Naive thymus-derived CD4-positive, alpha-beta T cell (primary cell): ENCODE results near the gene SYN1. TPM values are rescaled to one million over a fixed set of nuclear protein-coding genes. Genes with fewer than 3 reads are reported as not detected.
A peak's percentile ranks its signal among the peaks of the same experiment; 100 is the strongest.

Source experiments
- ATAC-seq: fragments of 150-1000 bp; cut with Tn5 transposase; 2 replicates; pipeline ENCODE4 v1.10.0; 2021; ENCODE audit warnings: mild to moderate bottlenecking, moderate library complexity
- CTCF ChIA-PET: fragments of 350-600 bp; sonication (Branson Sonifier 250); formaldehyde crosslinking; loops from one replicate; lab custom pipeline; 2021; ENCODE audit warnings: antibody characterized with exemption; lab: Charles Lee
- POLR2A ChIA-PET: fragments of 350-600 bp; sonication (Branson Sonifier 250); formaldehyde crosslinking; loops from one replicate; lab custom pipeline; 2021; ENCODE audit warnings: antibody characterized with exemption, inconsistent platforms; lab: Charles Lee
- DNase-seq, 9 donors: peaks; one replicate each; pipeline versions ENCODE4 v3.0.0 to v3.0.0-alpha.2; 2020 to 2022; ENCODE audit warnings: mixed read lengths in 1 of 9
- H3K27ac ChIP-seq: one replicate; pipeline ENCODE4 v1.7.0; 2013; ENCODE audit warnings: mild to moderate bottlenecking, low read depth, low read length, moderate library complexity
- H3K27me3 ChIP-seq, 2 donors: one replicate each; pipeline ENCODE4 v1.7.0; 2013; ENCODE audit warnings: low read length in 2 of 2, mild to moderate bottlenecking in 2 of 2, moderate library complexity in 2 of 2; ENCODE audit not compliant: control insufficient read depth in 2 of 2, insufficient read depth in 2 of 2
- H3K36me3 ChIP-seq, 3 experiments: 1 replicate in 2 of 3; 2 replicates in 1 of 3; pipeline ENCODE4 v1.7.0; 2013; ENCODE audit warnings: low read length in 3 of 3, mild to moderate bottlenecking in 3 of 3, moderate library complexity in 1 of 3; ENCODE audit not compliant: insufficient read depth in 3 of 3, control insufficient read depth in 2 of 3
- H3K4me1 ChIP-seq, 2 donors: one replicate each; pipeline ENCODE4 v1.7.0; 2013; ENCODE audit warnings: low read length in 2 of 2, mild to moderate bottlenecking in 2 of 2, moderate library complexity in 1 of 2; ENCODE audit not compliant: control insufficient read depth in 2 of 2, insufficient read depth in 2 of 2
- H3K4me3 ChIP-seq: 2 replicates; pipeline ENCODE4 v1.7.0; 2013; ENCODE audit warnings: mild to moderate bottlenecking, low read length
- H3K9me3 ChIP-seq, 3 experiments: 1 replicate in 2 of 3; 2 replicates in 1 of 3; pipeline ENCODE4 v1.7.0; 2013; ENCODE audit warnings: low read length in 3 of 3; ENCODE audit not compliant: control insufficient read depth in 2 of 3
- H3K27ac Mint-ChIP-seq, 9 donors: one replicate each; pipeline ENCODE4 v1.8.0; 2020 to 2022; ENCODE audit warnings: mixed read lengths in 9 of 9, mild to moderate bottlenecking in 8 of 9, moderate library complexity in 5 of 9, inconsistent platforms in 2 of 9
- H3K27me3 Mint-ChIP-seq, 5 donors: one replicate each; pipeline ENCODE4 v1.8.0; 2021 to 2022; ENCODE audit warnings: mixed read lengths in 5 of 5, mild to moderate bottlenecking in 1 of 5
- H3K36me3 Mint-ChIP-seq, 5 donors: one replicate each; pipeline ENCODE4 v1.8.0; 2020 to 2022; ENCODE audit warnings: mixed read lengths in 5 of 5, mild to moderate bottlenecking in 3 of 5, inconsistent platforms in 1 of 5
- H3K4me1 Mint-ChIP-seq, 7 donors: one replicate each; pipeline ENCODE4 v1.8.0; 2020 to 2022; ENCODE audit warnings: mixed read lengths in 7 of 7, mild to moderate bottlenecking in 3 of 7, inconsistent platforms in 1 of 7
- H3K4me3 Mint-ChIP-seq, 10 donors: one replicate each; pipeline ENCODE4 v1.8.0; 2020 to 2022; ENCODE audit warnings: mild to moderate bottlenecking in 10 of 10, mixed read lengths in 10 of 10, moderate library complexity in 6 of 10, inconsistent platforms in 2 of 10
- H3K9me3 Mint-ChIP-seq, 11 donors: one replicate each; pipeline ENCODE4 v1.8.0; 2020 to 2022; ENCODE audit warnings: mixed read lengths in 11 of 11, mild to moderate bottlenecking in 4 of 11, inconsistent platforms in 1 of 11, moderate library complexity in 1 of 11
- intact Hi-C, 2 donors: fragments of 100-400 bp; cut with micrococcal nuclease; formaldehyde crosslinking; loops; one replicate each; pipeline ENCODE4 v1.15.1; 2023
- polyA plus RNA-seq, 2 donors: library from polyadenylated mRNA; unstranded; fragments of 300-500 nt; fragmentation: Illumina TruSeq; gene quantifications; one replicate each; pipeline ENCODE4 v1.2.3, GENCODE V29; 2021
- total RNA-seq, 6 experiments: library from RNA in 5 of 6; stranded (reverse) in 5 of 6; gene quantifications; 1 replicate in 5 of 6; 2 replicates in 1 of 6; pipeline ENCODE4 v1.2.3 and lab custom pipeline; 2021 to 2026

SYN1 gene
- total and polyA plus RNA-seq, 7 experiments from 2014 or later, result 0.24 to 1.5 (median 0.74) TPM

- H3K4me1 Mint-ChIP-seq, result peaks cover 7 to 18% (median 16%) of the 10 kb centered on the region in 7 donors
- Histone ChIP-seq H3K4me3 (no peak overlapping the region), H3K27ac (no peak overlapping the region), H3K27me3 (no peaks in the 10 kb centered on the region), H3K36me3 (peaks cover 0 to 55% (median 31%) of the 10 kb centered on the region in 3 experiments), H3K9me3 (no peaks in the 10 kb centered on the region), H3K4me1 (peaks cover 0 to 9% of the 10 kb centered on the region in 2 donors)
- CTCF ChIA-PET, result no interaction called here
- H3K27ac Mint-ChIP-seq, result no peak overlapping the region
- ATAC-seq (no peak), DNase-seq (no peak)
- H3K36me3 Mint-ChIP-seq, result peaks cover 0 to 38% (median 16%) of the 10 kb centered on the region in 5 donors
- POLR2A ChIA-PET, result interaction anchor here (0.5 kb wide), 1 partner anchor 11 kb away, joined by 3 read pairs; no protein-coding TSS in a partner anchor
- no peak overlapping the region for H3K4me3 Mint-ChIP-seq
- intact Hi-C loops, result no loop called here
- peaks cover 0 to 4% (median 0%) of the 10 kb centered on the region in 5 donors for H3K27me3 Mint-ChIP-seq
- H3K9me3 Mint-ChIP-seq, result peaks cover 0 to 2% (median 0%) of the 10 kb centered on the region in 11 donors
Measured at GRCh38 chrX:47570794-47571193, 48.9 kb downstream of the SYN1 start.

- Histone ChIP-seq H3K4me1 (peaks cover 0 to 10% of the 10 kb centered on the region in 2 donors), H3K4me3 (no peak overlapping the region), H3K27me3 (no peaks in the 10 kb centered on the region), H3K9me3 (no peaks in the 10 kb centered on the region), H3K27ac (no peak overlapping the region), H3K36me3 (peaks cover 8 to 70% (median 37%) of the 10 kb centered on the region in 3 experiments)
- peaks cover 7 to 31% (median 22%) of the 10 kb centered on the region in 7 donors for H3K4me1 Mint-ChIP-seq
- ChIA-PET POLR2A (interaction anchor here (1.5 kb wide), 1 partner anchor 13 kb away, joined by 4 read pairs; no protein-coding TSS in a partner anchor), CTCF (interaction anchor here (0.5 to 1.6 kb wide), 4 partner anchors 60 to 193 kb away, joined by 3 to 4 read pairs (median 4); no protein-coding TSS in a partner anchor)
- peaks cover 0 to 2% (median 0%) of the 10 kb centered on the region in 11 donors for H3K9me3 Mint-ChIP-seq
- peak in 6 of 9 donors; percentile 17 to 50 (median 38) for DNase-seq
- peak; percentile 73 for ATAC-seq
- intact Hi-C loops, result loop anchor here in 1 of 2 donors (1.0 kb wide), 1 partner anchor 14 kb away; the partner anchor contains the start of gene TIMP1
- peaks cover 0 to 44% (median 21%) of the 10 kb centered on the region in 5 donors for H3K36me3 Mint-ChIP-seq
- peaks cover 0 to 4% (median 0%) of the 10 kb centered on the region in 5 donors for H3K27me3 Mint-ChIP-seq
- peak overlapping the region in 1 of 9 donors; percentile 5 for H3K27ac Mint-ChIP-seq
- H3K4me3 Mint-ChIP-seq, result no peak overlapping the region
Measured at GRCh38 chrX:47568656-47569295, 50.9 kb downstream of the SYN1 start.

GRCh38 chrX:47566841-47567240 lies 52.8 kb downstream of the SYN1 start:
- peaks cover 0 to 40% (median 21%) of the 10 kb centered on the region in 5 donors for H3K36me3 Mint-ChIP-seq
- H3K4me1 Mint-ChIP-seq, result peaks cover 6 to 38% (median 26%) of the 10 kb centered on the region in 7 donors
- H3K4me3 Mint-ChIP-seq, result no peak overlapping the region
- H3K27ac Mint-ChIP-seq, result peak overlapping the region in 1 of 9 donors; percentile 84
- DNase-seq (no peak), ATAC-seq (no peak)
- H3K9me3 Mint-ChIP-seq, result peaks cover 0 to 2% (median 0%) of the 10 kb centered on the region in 11 donors
- peaks cover 10 to 18% of the 10 kb centered on the region in 2 donors for H3K4me1 ChIP-seq
- ChIA-PET CTCF (no interaction called here), POLR2A (no interaction called here)
- H3K27ac ChIP-seq, result no peak overlapping the region
- intact Hi-C loops, result no loop called here
- H3K27me3 ChIP-seq, result no peaks in the 10 kb centered on the region
- no peak overlapping the region for H3K4me3 ChIP-seq
- no peaks in the 10 kb centered on the region for H3K27me3 Mint-ChIP-seq
- no peaks in the 10 kb centered on the region for H3K9me3 ChIP-seq
- peaks cover 8 to 82% (median 46%) of the 10 kb centered on the region in 3 experiments for H3K36me3 ChIP-seq

- H3K27me3 Mint-ChIP-seq, result no peaks in the 10 kb centered on the region
- ChIA-PET CTCF (no interaction called here), POLR2A (interaction anchor here (1.5 kb wide), 1 partner anchor 31 kb away, joined by 3 read pairs; no protein-coding TSS in a partner anchor)
- DNase-seq (no peak), ATAC-seq (no peak)
- peaks cover 0 to 5% (median 0%) of the 10 kb centered on the region in 11 donors for H3K9me3 Mint-ChIP-seq
- peak overlapping the region in 1 of 9 donors; percentile 9 for H3K27ac Mint-ChIP-seq
- intact Hi-C loops, result loop anchor here in 1 of 2 donors (5.0 kb wide), 4 partner anchors 188 to 1333 kb away; partner anchors contain the start of genes PQBP1, TIMM17B and ZNF81
- Histone ChIP-seq H3K4me3 (no peak overlapping the region), H3K27me3 (no peaks in the 10 kb centered on the region), H3K36me3 (peaks cover 8 to 62% (median 46%) of the 10 kb centered on the region in 3 experiments), H3K4me1 (peaks cover 10 to 18% of the 10 kb centered on the region in 2 donors), H3K9me3 (no peaks in the 10 kb centered on the region), H3K27ac (no peak overlapping the region)
- H3K4me3 Mint-ChIP-seq, result peak overlapping the region in 8 of 10 donors; percentile 7 to 71 (median 31)
- peaks cover 6 to 54% (median 39%) of the 10 kb centered on the region in 7 donors for H3K4me1 Mint-ChIP-seq
- peaks cover 0 to 24% (median 14%) of the 10 kb centered on the region in 5 donors for H3K36me3 Mint-ChIP-seq
Measured at GRCh38 chrX:47564438-47565085, 55.1 kb downstream of the SYN1 start.

- Mint-ChIP-seq H3K36me3 (peaks cover 0 to 24% (median 14%) of the 10 kb centered on the region in 5 donors), H3K4me3 (peak overlapping the region in 9 of 10 donors; percentile 27 to 96 (median 67)), H3K9me3 (peaks cover 0 to 5% (median 0%) of the 10 kb centered on the region in 11 donors), H3K4me1 (peaks cover 6 to 54% (median 39%) of the 10 kb centered on the region in 7 donors), H3K27me3 (no peaks in the 10 kb centered on the region), H3K27ac (no peak overlapping the region)
- Histone ChIP-seq H3K27ac (no peak overlapping the region), H3K9me3 (no peaks in the 10 kb centered on the region), H3K4me3 (no peak overlapping the region), H3K4me1 (peaks cover 10 to 18% of the 10 kb centered on the region in 2 donors), H3K27me3 (no peaks in the 10 kb centered on the region), H3K36me3 (peaks cover 8 to 55% (median 40%) of the 10 kb centered on the region in 3 experiments)
- DNase-seq (no peak), ATAC-seq (no peak)
- POLR2A ChIA-PET, result interaction anchor here (0.6 kb wide), 1 partner anchor 1141 kb away, joined by 3 read pairs; no protein-coding TSS in a partner anchor
- CTCF ChIA-PET, result no interaction called here
- intact Hi-C loops, result loop anchor here in 1 of 2 donors (5.0 kb wide), 4 partner anchors 188 to 1333 kb away; partner anchors contain the start of genes PQBP1, TIMM17B and ZNF81
Measured at GRCh38 chrX:47563801-47564315, 55.8 kb downstream of the SYN1 start.
